Measurements from ENCODE around the gene OR7G3.

OR7G3 gene

GRCh38 chr19:9126900-9127405, at the start of gene OR7G3:
TSS of gene OR7G3 (minus strand) at chr19:9126950. CDS start at chr19:9126950, 0 bp downstream.
- DNase-seq (ENCODE audit: low read depth) = no peak

GRCh38 chr19:9175326-9175725, 48.6 kb upstream of the OR7G3 start:
- no peak for DNase-seq (ENCODE audit: low read depth)

- no peak for DNase-seq (ENCODE audit: low read depth)
Measured at GRCh38 chr19:9171393-9171991, 44.7 kb upstream of the OR7G3 start.

GRCh38 chr19:9166846-9167245, 40.1 kb upstream of the OR7G3 start:
- DNase-seq (ENCODE audit: low read depth) = no peak

- DNase-seq (ENCODE audit: low read depth) = no peak
Measured at GRCh38 chr19:9165261-9165660, 38.5 kb upstream of the OR7G3 start.

- no peak for DNase-seq (ENCODE audit: low read depth)
Measured at GRCh38 chr19:9161427-9161826, 34.7 kb upstream of the OR7G3 start.

GRCh38 chr19:9159891-9160290, 33.1 kb upstream of the OR7G3 start:
- no peak for DNase-seq (ENCODE audit: low read depth)

- no peak for DNase-seq (ENCODE audit: low read depth)
Measured at GRCh38 chr19:9156304-9156703, 29.6 kb upstream of the OR7G3 start.

- no peak for DNase-seq (ENCODE audit: low read depth)
Measured at GRCh38 chr19:9155591-9155990, 28.8 kb upstream of the OR7G3 start.

- no peak for DNase-seq (ENCODE audit: low read depth)
Measured at GRCh38 chr19:9151367-9151766, 24.6 kb upstream of the OR7G3 start.

GRCh38 chr19:9150650-9151049, 23.9 kb upstream of the OR7G3 start:
- no peak for DNase-seq (ENCODE audit: low read depth)

GRCh38 chr19:9149997-9150396, 23.2 kb upstream of the OR7G3 start:
- DNase-seq (ENCODE audit: low read depth) = no peak

GRCh38 chr19:9148697-9149096, 21.9 kb upstream of the OR7G3 start:
- DNase-seq (ENCODE audit: low read depth) = no peak

- no peak for DNase-seq (ENCODE audit: low read depth)
Measured at GRCh38 chr19:9146882-9147281, 20.1 kb upstream of the OR7G3 start.

GRCh38 chr19:9144920-9145319, 18.2 kb upstream of the OR7G3 start:
- no peak for DNase-seq (ENCODE audit: low read depth)

- peak; percentile 70 for DNase-seq (ENCODE audit: low read depth)
Measured at GRCh38 chr19:9140159-9140874, 13.6 kb upstream of the OR7G3 start, which contains the start of gene ZNF317. TSS of gene ZNF317 (plus strand) at chr19:9140397. CDS start at chr19:9156017, 15,620 bp downstream.

- no peak for DNase-seq (ENCODE audit: low read depth)
Measured at GRCh38 chr19:9139609-9140158, 12.9 kb upstream of the OR7G3 start.

- DNase-seq (ENCODE audit: low read depth) = no peak
Measured at GRCh38 chr19:9132422-9132821, 5.7 kb upstream of the OR7G3 start.

GRCh38 chr19:9130965-9131364, 4.2 kb upstream of the OR7G3 start:
- no peak for DNase-seq (ENCODE audit: low read depth)

GRCh38 chr19:9128171-9128570, 1.4 kb upstream of the OR7G3 start:
- no peak for DNase-seq (ENCODE audit: low read depth)

- DNase-seq (ENCODE audit: low read depth) = no peak
Measured at GRCh38 chr19:9116547-9116946, 10.2 kb downstream of the OR7G3 start.

GRCh38 chr19:9115307-9115813, 11.4 kb downstream of the OR7G3 start, which contains the start of gene OR7G1:
TSS of gene OR7G1 (minus strand) at chr19:9115763. CDS start at chr19:9115763, 0 bp downstream.
- no peak for DNase-seq (ENCODE audit: low read depth)

GRCh38 chr19:9109959-9110358, 16.8 kb downstream of the OR7G3 start:
- no peak for DNase-seq (ENCODE audit: low read depth)
